Measurements from ENCODE around the gene IZUMO4.

- no peak for TF ChIP-seq CTCF (IDR thresholded peaks at IDR 0.05; ENCODE audit: low read length)
- TF ChIP-seq EZH2phosphoT487 (IDR thresholded peaks at IDR 0.05; ENCODE audit: low read length) = no peak
Observed at GRCh38 chr19:2140138-2140569, 43.4 kb downstream of the IZUMO4 start.
